Thyroid gland (tissue), 4 donors: ENCODE results near the gene PLPPR5. TPM values are rescaled to one million over a fixed set of nuclear protein-coding genes. Genes with fewer than 3 reads are reported as not detected.

Experiments used
- DNase-seq, 2 donors: peaks; one replicate each; pipeline ENCODE4 v3.0.0-alpha.2; 2019
- H3K27ac ChIP-seq, 3 donors: fragments of 200-600 bp; sonication (generic); 1 replicate in 2 of 3; 2 replicates in 1 of 3; pipeline ENCODE4 v1.5.1; 2016 to 2019; ENCODE audit warnings: mild to moderate bottlenecking in 1 of 3, moderate library complexity in 1 of 3
- H3K27me3 ChIP-seq: fragments of 200-600 bp; sonication (generic); one replicate; pipeline ENCODE4 v1.5.1; 2019
- H3K36me3 ChIP-seq, 2 donors: fragments of 200-600 bp; sonication (generic); one replicate each; pipeline ENCODE4 v1.5.1; 2016 to 2019
- H3K4me1 ChIP-seq, 2 donors: fragments of 200-600 bp; sonication (generic); one replicate each; pipeline ENCODE4 v1.5.1; 2017 to 2019
- H3K4me3 ChIP-seq, 3 donors: fragments of 200-600 bp; sonication (generic); replicated peaks in 1 of 3; 1 replicate in 2 of 3; 2 replicates in 1 of 3; pipeline ENCODE4 v1.5.1; 2016; ENCODE audit warnings: mild to moderate bottlenecking in 1 of 3
- H3K9me3 ChIP-seq: fragments of 200-600 bp; sonication (generic); one replicate; pipeline ENCODE4 v1.5.1; 2017
- POLR2A ChIP-seq, 2 donors: fragments of 450-650 bp; IDR thresholded peaks; one replicate each; pipeline ENCODE4 v1.6.1; 2017; ENCODE audit warnings: antibody characterized with exemption in 2 of 2, mild to moderate bottlenecking in 2 of 2, moderate library complexity in 1 of 2
- WGBS, 2 donors: methylation state at CpG; one replicate each; pipeline ENCODE4 v1.1.5; 2017; 5-methylcytosine and 5-hydroxymethylcytosine counted together
- intact Hi-C: fragments of 100-400 bp; cut with DNase I; formaldehyde crosslinking; loops from one replicate; pipeline ENCODE4 v1.15.1; 2023
- total RNA-seq, 4 donors: library from RNA; depleted of rRNA; stranded (reverse); fragments of >200 nt; gene quantifications; one replicate each; pipeline ENCODE4 v1.2.3, GENCODE V29; 2016
- TF ChIP-seq, protein P1 (sequence below), 6 experiments: fragments of 200-600 bp in 3 of 6; fragments of 450-650 bp in 3 of 6; sonication (generic) in 3 of 6; IDR thresholded peaks; one replicate each; pipeline ENCODE4 v1.5.1; 2016 to 2019; ENCODE audit warnings: antibody characterized with exemption in 6 of 6, mild to moderate bottlenecking in 2 of 6, inconsistent platforms in 1 of 6, moderate library complexity in 1 of 6

The PLPPR5 gene
- total RNA-seq, 4 donors from 2014 or later = not detected

GRCh38 chr1:98963064-98963758 lies 41.5 kb downstream of the PLPPR5 start:
- intact Hi-C loops = no loop called here
- WGBS, 2 donors = 67 to 76% methylated on average over 3 of the region's 3 CpGs
- no peaks in the 10 kb centered on the region for H3K27me3 ChIP-seq
- TF ChIP-seq, protein P1, sequence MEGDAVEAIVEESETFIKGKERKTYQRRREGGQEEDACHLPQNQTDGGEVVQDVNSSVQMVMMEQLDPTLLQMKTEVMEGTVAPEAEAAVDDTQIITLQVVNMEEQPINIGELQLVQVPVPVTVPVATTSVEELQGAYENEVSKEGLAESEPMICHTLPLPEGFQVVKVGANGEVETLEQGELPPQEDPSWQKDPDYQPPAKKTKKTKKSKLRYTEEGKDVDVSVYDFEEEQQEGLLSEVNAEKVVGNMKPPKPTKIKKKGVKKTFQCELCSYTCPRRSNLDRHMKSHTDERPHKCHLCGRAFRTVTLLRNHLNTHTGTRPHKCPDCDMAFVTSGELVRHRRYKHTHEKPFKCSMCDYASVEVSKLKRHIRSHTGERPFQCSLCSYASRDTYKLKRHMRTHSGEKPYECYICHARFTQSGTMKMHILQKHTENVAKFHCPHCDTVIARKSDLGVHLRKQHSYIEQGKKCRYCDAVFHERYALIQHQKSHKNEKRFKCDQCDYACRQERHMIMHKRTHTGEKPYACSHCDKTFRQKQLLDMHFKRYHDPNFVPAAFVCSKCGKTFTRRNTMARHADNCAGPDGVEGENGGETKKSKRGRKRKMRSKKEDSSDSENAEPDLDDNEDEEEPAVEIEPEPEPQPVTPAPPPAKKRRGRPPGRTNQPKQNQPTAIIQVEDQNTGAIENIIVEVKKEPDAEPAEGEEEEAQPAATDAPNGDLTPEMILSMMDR (IDR thresholded peaks at IDR 0.05) = no peak
- no peak for TF ChIP-seq POLR2A (IDR thresholded peaks at IDR 0.05)
- H3K36me3 ChIP-seq = no peaks in the 10 kb centered on the region
- DNase-seq = no peak
- no peaks in the 10 kb centered on the region for H3K4me1 ChIP-seq
- no peak overlapping the region for H3K4me3 ChIP-seq
- no peak overlapping the region for H3K27ac ChIP-seq
- H3K9me3 ChIP-seq = no peaks in the 10 kb centered on the region

DNA sequence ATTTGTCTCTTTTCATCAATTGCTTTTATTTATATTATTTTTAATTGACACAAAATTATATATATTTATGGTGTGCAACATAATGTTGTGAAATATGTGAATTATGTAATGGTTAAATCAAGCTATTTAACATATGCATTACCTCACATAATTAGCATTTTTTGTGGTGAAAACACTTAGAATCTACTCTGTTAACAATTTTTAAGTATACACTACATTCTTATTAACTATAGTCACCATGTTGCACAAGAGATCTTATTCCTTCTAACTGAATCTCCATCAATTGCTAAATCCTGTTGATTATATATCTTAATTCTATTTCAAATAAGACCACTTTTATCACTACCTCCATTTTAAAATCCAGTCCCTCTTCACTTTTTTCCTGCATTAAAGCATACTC lies 42.5 kb downstream of the PLPPR5 start:
- no peak for DNase-seq
- intact Hi-C loops = no loop called here
- Histone ChIP-seq H3K36me3 (no peaks in the 10 kb centered on the region), H3K27me3 (no peaks in the 10 kb centered on the region), H3K27ac (no peak overlapping the region), H3K9me3 (no peaks in the 10 kb centered on the region), H3K4me3 (no peak overlapping the region), H3K4me1 (no peaks in the 10 kb centered on the region)
- no peak for TF ChIP-seq POLR2A (IDR thresholded peaks at IDR 0.05)
- TF ChIP-seq, protein P1 (IDR thresholded peaks at IDR 0.05) = no peak

- intact Hi-C loops = no loop called here
- no peak overlapping the region for H3K27ac ChIP-seq
- DNase-seq = no peak
These were observed 55.0 kb downstream of the PLPPR5 start for GRCh38 chr1:98949621-98950020.

GRCh38 chr1:98949166-98949565 lies 55.5 kb downstream of the PLPPR5 start:
- no peak overlapping the region for H3K4me3 ChIP-seq
- H3K27ac ChIP-seq = no peak overlapping the region
- no peaks in the 10 kb centered on the region for H3K9me3 ChIP-seq
- H3K36me3 ChIP-seq = no peaks in the 10 kb centered on the region
- WGBS, 2 donors = 72 to 84% methylated on average over 2 of the region's 2 CpGs
- DNase-seq = no peak
- TF ChIP-seq, protein P1 (IDR thresholded peaks at IDR 0.05) = no peak
- TF ChIP-seq POLR2A (IDR thresholded peaks at IDR 0.05) = no peak
- intact Hi-C loops = no loop called here
- H3K27me3 ChIP-seq = no peaks in the 10 kb centered on the region
- H3K4me1 ChIP-seq = no peaks in the 10 kb centered on the region

More at GRCh38 chr1:98949621-98950020, 55.0 kb downstream of the PLPPR5 start:
- H3K9me3 ChIP-seq = no peaks in the 10 kb centered on the region
- H3K4me3 ChIP-seq = no peak overlapping the region
- H3K4me1 ChIP-seq = no peaks in the 10 kb centered on the region
- TF ChIP-seq POLR2A (IDR thresholded peaks at IDR 0.05) = no peak
- TF ChIP-seq, protein P1 (IDR thresholded peaks at IDR 0.05) = no peak
- H3K36me3 ChIP-seq = no peaks in the 10 kb centered on the region
- no peaks in the 10 kb centered on the region for H3K27me3 ChIP-seq

GRCh38 chr1:98947071-98947470 lies 57.6 kb downstream of the PLPPR5 start:
- Histone ChIP-seq H3K27ac (no peak overlapping the region), H3K27me3 (no peaks in the 10 kb centered on the region), H3K4me3 (no peak overlapping the region), H3K9me3 (no peaks in the 10 kb centered on the region), H3K36me3 (no peaks in the 10 kb centered on the region), H3K4me1 (no peaks in the 10 kb centered on the region)
- intact Hi-C loops = no loop called here
- no peak for TF ChIP-seq POLR2A (IDR thresholded peaks at IDR 0.05)
- TF ChIP-seq, protein P1 (IDR thresholded peaks at IDR 0.05) = no peak
- 83 to 89% methylated on average over 3 of the region's 3 CpGs for WGBS, 2 donors
- no peak for DNase-seq
